Endodermal cell (in vitro differentiated cells): Measurements from ENCODE around the gene CACNA1A. TPM values are rescaled to one million over a fixed set of nuclear protein-coding genes. Genes with fewer than 3 reads are reported as not detected.
A peak's percentile ranks its signal among the peaks of the same experiment; 100 is the strongest.

Source experiments
- DNase-seq: peaks from one replicate; pipeline ENCODE4 v3.0.0-alpha.2; 2017
- H3K27ac ChIP-seq: 2 replicates; pipeline ENCODE4 v1.5.1; 2013; ENCODE audit warnings: mild to moderate bottlenecking, low read depth, low read length, moderate library complexity
- H3K27me3 ChIP-seq: 2 replicates; pipeline ENCODE4 v1.6.1; 2013; ENCODE audit warnings: mild to moderate bottlenecking, low read length, moderate library complexity; ENCODE audit not compliant: insufficient read depth, control insufficient read depth, poor library complexity, severe bottlenecking
- H3K36me3 ChIP-seq: 2 replicates; pipeline ENCODE4 v1.7.0; 2013; ENCODE audit warnings: mild to moderate bottlenecking, low read length, moderate library complexity; ENCODE audit not compliant: control insufficient read depth, insufficient read depth
- H3K4me1 ChIP-seq: one replicate; pipeline ENCODE4 v1.7.0; 2013; ENCODE audit warnings: low read length; ENCODE audit not compliant: control insufficient read depth, insufficient read depth
- H3K4me3 ChIP-seq: 2 replicates; pipeline ENCODE4 v1.5.1; 2013; ENCODE audit warnings: mild to moderate bottlenecking, low read length, moderate library complexity
- H3K9ac ChIP-seq: 2 replicates; pipeline ENCODE4 v1.6.1; 2013; ENCODE audit warnings: mild to moderate bottlenecking, low read length, moderate library complexity; ENCODE audit not compliant: poor library complexity, severe bottlenecking; ENCODE audit errors: extremely low read depth
- H3K9me3 ChIP-seq: 2 replicates; pipeline ENCODE4 v1.6.1; 2013; ENCODE audit warnings: mild to moderate bottlenecking, low read length, moderate library complexity; ENCODE audit not compliant: control insufficient read depth
- H3K27ac Mint-ChIP-seq: 2 replicates; pipeline ENCODE4 v1.8.0; 2020; ENCODE audit warnings: mixed read lengths
- H3K27me3 Mint-ChIP-seq: 2 replicates; pipeline ENCODE4 v1.8.0; 2021; ENCODE audit warnings: mild to moderate bottlenecking, mixed read lengths; ENCODE audit not compliant: insufficient read depth
- H3K36me3 Mint-ChIP-seq: 2 replicates; pipeline ENCODE4 v1.8.0; 2020; ENCODE audit warnings: low read depth, mixed read lengths
- H3K4me1 Mint-ChIP-seq: 2 replicates; pipeline ENCODE4 v1.8.0; 2020; ENCODE audit warnings: mixed read lengths
- H3K4me3 Mint-ChIP-seq: 2 replicates; pipeline ENCODE4 v1.8.0; 2020; ENCODE audit warnings: mild to moderate bottlenecking, moderate library complexity, mixed read lengths
- H3K9me3 Mint-ChIP-seq: 2 replicates; pipeline ENCODE4 v1.8.0; 2020; ENCODE audit warnings: mild to moderate bottlenecking, mixed read lengths
- WGBS, 2 experiments: methylation state at CpG; one replicate each; pipeline versions ENCODE4 v1.1.5 to v1.1.7; 2013; ENCODE audit warnings: missing lambda C conversion rate in 2 of 2, mixed read lengths in 1 of 2; ENCODE audit not compliant: insufficient coverage in 1 of 2, insufficient read length in 1 of 2; 5-methylcytosine and 5-hydroxymethylcytosine counted together
- total RNA-seq, 2 donors: library from RNA; stranded (reverse); fragmentation: NEBNext Ultra II Directional in 1 of 2; extraction: Animal tissue kit (Norgen Biotek cat#: 25700) in 1 of 2; gene quantifications; 2 replicates in 1 of 2; 3 replicates in 1 of 2; pipeline ENCODE4 v1.2.1, GENCODE V29; 2021
- TF ChIP-seq, protein P1 (sequence below): fragments of 200-600 bp; sonication (generic); conservative IDR thresholded peaks from 2 replicates; pipeline ENCODE4 v1.5.0; 2021; ENCODE audit warnings: antibody characterized with exemption, mild to moderate bottlenecking

Gene CACNA1A
- total RNA-seq, 2 donors from 2014 or later, result 8.0 to 10.6 TPM

DNA sequence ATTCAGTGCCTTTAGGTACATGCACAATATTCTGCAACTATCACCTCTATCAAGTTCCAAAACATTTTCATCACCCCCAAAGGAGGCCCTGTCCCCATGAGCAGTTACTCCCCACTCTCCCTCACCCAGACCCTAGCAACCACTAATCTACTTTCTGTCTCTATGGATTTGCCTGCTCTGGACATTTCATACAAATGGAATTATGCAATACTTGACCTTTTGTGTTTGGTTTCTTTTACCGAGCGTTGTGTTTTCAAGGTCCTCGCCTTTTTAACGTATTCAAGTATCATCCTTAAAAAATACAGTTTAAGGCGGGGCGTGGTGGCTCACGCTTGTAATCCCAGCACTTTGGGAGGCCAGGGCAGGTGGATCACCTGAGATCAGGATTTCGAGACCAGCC lies 196.4 kb downstream of the CACNA1A start:
- no peaks in the 10 kb centered on the region for H3K9me3 ChIP-seq
- 93 to 94% methylated on average over 8 of the region's 8 CpGs for WGBS, 2 experiments
- H3K27me3 Mint-ChIP-seq, result no peaks in the 10 kb centered on the region
- no peak overlapping the region for H3K27ac Mint-ChIP-seq
- no peaks in the 10 kb centered on the region for H3K27me3 ChIP-seq
- peaks cover 2% of the 10 kb centered on the region for H3K9me3 Mint-ChIP-seq
- no peaks in the 10 kb centered on the region for H3K36me3 ChIP-seq
- H3K27ac ChIP-seq, result no peak overlapping the region
- H3K36me3 Mint-ChIP-seq, result no peaks in the 10 kb centered on the region
- H3K9ac ChIP-seq, result no peak overlapping the region
- TF ChIP-seq, protein P1, sequence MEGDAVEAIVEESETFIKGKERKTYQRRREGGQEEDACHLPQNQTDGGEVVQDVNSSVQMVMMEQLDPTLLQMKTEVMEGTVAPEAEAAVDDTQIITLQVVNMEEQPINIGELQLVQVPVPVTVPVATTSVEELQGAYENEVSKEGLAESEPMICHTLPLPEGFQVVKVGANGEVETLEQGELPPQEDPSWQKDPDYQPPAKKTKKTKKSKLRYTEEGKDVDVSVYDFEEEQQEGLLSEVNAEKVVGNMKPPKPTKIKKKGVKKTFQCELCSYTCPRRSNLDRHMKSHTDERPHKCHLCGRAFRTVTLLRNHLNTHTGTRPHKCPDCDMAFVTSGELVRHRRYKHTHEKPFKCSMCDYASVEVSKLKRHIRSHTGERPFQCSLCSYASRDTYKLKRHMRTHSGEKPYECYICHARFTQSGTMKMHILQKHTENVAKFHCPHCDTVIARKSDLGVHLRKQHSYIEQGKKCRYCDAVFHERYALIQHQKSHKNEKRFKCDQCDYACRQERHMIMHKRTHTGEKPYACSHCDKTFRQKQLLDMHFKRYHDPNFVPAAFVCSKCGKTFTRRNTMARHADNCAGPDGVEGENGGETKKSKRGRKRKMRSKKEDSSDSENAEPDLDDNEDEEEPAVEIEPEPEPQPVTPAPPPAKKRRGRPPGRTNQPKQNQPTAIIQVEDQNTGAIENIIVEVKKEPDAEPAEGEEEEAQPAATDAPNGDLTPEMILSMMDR, result no peak
- no peak for DNase-seq
- no peak overlapping the region for H3K4me3 Mint-ChIP-seq
- H3K4me1 ChIP-seq, result no peaks in the 10 kb centered on the region
- H3K4me1 Mint-ChIP-seq, result no peaks in the 10 kb centered on the region
- H3K4me3 ChIP-seq, result no peak overlapping the region

DNA sequence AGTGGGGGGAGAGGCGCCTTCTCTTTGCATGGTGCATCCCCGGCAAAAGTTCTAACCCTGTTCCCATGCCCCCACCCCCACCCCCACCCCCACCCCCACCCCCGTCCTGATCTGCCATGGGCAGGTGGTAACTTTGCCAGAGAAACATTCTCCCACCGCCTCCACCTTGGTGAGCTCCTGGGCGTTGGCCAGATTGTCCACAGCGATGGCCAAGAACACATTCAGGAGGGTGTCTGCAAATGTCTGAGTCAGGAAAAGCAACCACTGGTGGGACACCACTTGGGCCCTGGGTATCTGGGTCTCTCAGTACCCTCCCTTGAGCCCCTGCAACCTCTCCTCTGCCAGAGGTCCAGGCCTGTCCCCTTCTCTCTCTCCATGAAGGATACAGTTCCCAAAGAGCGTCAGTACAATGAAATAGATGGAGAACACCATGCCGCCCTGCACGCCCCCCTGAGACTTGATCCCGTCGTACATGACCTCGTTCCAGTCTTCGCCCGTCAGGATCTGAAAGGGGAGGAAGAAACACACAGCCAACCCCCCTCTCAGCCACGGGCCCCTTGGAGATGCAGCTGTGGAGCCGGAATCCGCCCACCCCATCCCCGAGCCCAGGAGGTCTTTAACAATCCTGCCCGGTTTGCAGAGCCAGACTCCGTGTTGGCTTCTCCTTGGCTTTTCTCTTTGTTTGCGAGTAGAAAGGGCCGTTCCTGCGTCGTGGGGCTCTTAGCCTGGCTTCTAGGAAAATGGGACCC lies 202.7 kb downstream of the CACNA1A start:
- H3K4me1 ChIP-seq, result no peaks in the 10 kb centered on the region
- H3K9ac ChIP-seq, result no peak overlapping the region
- 81 to 82% methylated on average over 11 to 21 of the region's 24 CpGs for WGBS, 2 experiments
- H3K4me1 Mint-ChIP-seq, result peaks cover 2% of the 10 kb centered on the region
- TF ChIP-seq, protein P1, result no peak
- no peaks in the 10 kb centered on the region for H3K36me3 ChIP-seq
- H3K9me3 ChIP-seq, result no peaks in the 10 kb centered on the region
- DNase-seq, result no peak
- no peak overlapping the region for H3K4me3 ChIP-seq
- H3K27me3 Mint-ChIP-seq, result peaks cover 6% of the 10 kb centered on the region
- no peak overlapping the region for H3K4me3 Mint-ChIP-seq
- no peak overlapping the region for H3K27ac Mint-ChIP-seq
- H3K27ac ChIP-seq, result peak overlapping the region; percentile 24
- no peaks in the 10 kb centered on the region for H3K36me3 Mint-ChIP-seq
- peaks cover 1% of the 10 kb centered on the region for H3K9me3 Mint-ChIP-seq
- no peaks in the 10 kb centered on the region for H3K27me3 ChIP-seq

DNA sequence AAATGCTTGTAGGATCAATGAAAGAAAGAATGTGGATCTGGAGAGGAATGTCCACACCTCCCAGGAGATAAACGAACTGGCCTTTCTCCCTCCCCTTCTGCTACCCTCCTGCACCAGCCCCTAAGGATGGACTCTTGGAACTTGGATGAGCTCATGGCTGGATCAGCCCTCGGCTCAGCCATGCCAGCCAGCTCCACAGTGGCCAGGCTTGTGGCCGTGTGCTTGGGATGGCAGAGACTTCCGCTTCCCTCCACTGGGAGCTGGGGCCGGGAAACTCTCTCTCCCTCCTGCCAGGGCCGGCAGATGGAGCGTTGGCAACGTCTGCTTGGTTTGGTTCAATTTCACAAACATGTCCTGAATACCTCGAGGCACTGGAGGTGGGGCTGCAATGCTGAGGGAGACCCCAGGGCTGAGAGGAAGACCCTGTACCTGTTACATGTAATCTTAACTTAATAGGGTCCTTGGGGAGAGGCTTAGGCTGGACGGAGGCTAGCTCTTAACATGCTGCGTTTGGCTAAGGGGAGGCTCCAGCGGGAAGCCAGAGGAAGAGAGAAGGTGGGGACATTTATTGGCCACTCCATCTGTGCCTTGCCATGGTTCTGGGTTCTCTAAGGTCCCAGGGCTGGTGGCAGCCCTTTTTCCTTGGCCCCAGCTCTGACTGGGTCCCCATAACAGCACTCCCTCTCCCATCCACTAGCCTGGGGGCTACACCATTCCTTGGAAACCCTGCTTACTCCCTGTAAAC lies 203.6 kb downstream of the CACNA1A start:
- Histone ChIP-seq H3K9ac (no peak overlapping the region), H3K36me3 (no peaks in the 10 kb centered on the region), H3K4me3 (no peak overlapping the region), H3K4me1 (no peaks in the 10 kb centered on the region), H3K9me3 (no peaks in the 10 kb centered on the region), H3K27ac (no peak overlapping the region), H3K27me3 (no peaks in the 10 kb centered on the region)
- no peaks in the 10 kb centered on the region for H3K36me3 Mint-ChIP-seq
- 73 to 74% methylated on average over 7 to 12 of the region's 12 CpGs for WGBS, 2 experiments
- TF ChIP-seq, protein P1, result no peak
- no peak overlapping the region for H3K4me3 Mint-ChIP-seq
- peaks cover 6% of the 10 kb centered on the region for H3K27me3 Mint-ChIP-seq
- DNase-seq, result peak; percentile 50
- H3K9me3 Mint-ChIP-seq, result peaks cover 1% of the 10 kb centered on the region
- H3K4me1 Mint-ChIP-seq, result peaks cover 2% of the 10 kb centered on the region
- H3K27ac Mint-ChIP-seq, result no peak overlapping the region
